GM19467 (cell line): ENCODE data around the gene KDM1A.
"Not testable (repeated sequence)": the region's sequence is repeated elsewhere in the genome, so short reads cannot be mapped to it uniquely, and the experiment has no call there.

Experiments
- ATAC-seq: cut with Tn5 transposase; IDR thresholded peaks from one replicate; pipeline ENCODE4 v1.9.1; 2021; ENCODE audit warnings: mild to moderate bottlenecking, moderate library complexity; ENCODE audit not compliant: unreplicated experiment

Gene KDM1A

DNA sequence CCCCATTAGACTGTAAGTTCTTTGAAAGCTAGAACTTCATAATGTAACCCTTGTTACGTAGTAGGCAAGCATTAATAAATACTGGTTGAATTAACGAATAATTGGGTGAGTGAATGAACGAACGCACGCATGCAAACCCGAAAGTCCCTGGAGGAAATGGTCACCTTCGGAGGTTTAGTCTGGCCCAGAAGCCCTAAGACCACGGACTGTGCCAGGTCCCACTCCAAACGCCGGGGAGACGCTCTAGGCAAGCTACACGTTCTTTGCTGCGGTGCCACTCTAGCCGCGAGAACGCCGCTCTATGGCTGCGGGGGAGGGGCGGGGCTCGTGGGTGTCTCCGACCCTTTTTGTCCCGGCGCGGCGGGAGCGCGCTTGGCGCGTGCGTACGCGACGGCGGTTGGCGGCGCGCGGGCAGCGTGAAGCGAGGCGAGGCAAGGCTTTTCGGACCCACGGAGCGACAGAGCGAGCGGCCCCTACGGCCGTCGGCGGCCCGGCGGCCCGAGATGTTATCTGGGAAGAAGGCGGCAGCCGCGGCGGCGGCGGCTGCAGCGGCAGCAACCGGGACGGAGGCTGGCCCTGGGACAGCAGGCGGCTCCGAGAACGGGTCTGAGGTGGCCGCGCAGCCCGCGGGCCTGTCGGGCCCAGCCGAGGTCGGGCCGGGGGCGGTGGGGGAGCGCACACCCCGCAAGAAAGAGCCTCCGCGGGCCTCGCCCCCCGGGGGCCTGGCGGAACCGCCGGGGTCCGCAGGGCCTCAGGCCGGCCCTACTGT is at the start of gene KDM1A:
Gene KDM1A (plus strand): TSS at position 375 of the 769 bp plus-strand sequence. CDS start 129 bp downstream, at position 504.
- ATAC-seq, result peak; percentile 92

- no peak for ATAC-seq
Observed at GRCh38 chr1:22970096-22970495, 49.2 kb upstream of the KDM1A start.

DNA sequence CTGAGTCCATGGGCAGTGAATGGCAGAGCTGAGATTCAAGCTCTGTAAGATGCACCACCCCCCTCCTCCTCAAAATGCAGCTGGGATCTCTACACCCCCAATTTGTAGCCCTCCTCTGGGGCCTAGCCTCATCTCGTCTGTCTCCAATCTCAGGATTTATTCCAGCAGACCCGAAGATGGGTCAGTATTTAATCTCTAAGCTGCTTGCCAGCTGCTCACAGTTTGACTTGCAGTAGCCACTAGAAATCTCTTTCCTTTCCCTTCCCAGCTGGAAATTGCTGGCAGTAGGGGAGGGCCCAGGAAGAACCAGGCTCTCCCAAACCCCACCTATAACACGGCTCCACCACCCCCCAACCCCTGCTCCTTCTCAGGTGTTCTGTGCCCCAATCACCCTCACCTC is 48.1 kb upstream of the KDM1A start:
- ATAC-seq, result no peak

- ATAC-seq, result no peak
Observed at GRCh38 chr1:22971611-22972405, 47.5 kb upstream of the KDM1A start.

- ATAC-seq, result no peak
Observed at GRCh38 chr1:22972760-22973159, 46.5 kb upstream of the KDM1A start, which contains the start of gene LACTBL1. TSS of gene LACTBL1 (minus strand) at chr1:22972866. CDS start at chr1:22972316, 550 bp downstream.

GRCh38 chr1:22975694-22976093 is 43.6 kb upstream of the KDM1A start:
- ATAC-seq, result no peak

DNA sequence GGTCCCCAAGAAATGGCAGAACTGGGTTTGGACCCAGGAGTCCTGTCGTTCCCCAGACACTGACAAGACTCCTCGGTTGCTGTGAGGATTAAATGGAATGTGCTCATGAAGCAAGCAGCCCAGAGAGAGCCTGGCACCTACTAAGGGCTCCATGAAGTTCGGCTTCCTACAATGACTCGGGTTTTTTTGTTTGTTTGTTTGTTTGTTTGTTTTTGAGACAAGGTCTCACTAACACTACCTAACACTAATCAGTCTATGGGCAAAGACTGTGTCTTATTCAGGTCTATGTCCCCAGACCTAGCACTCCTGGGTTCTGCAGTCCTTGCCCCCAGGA is 43.2 kb upstream of the KDM1A start:
- ATAC-seq, result no peak

- ATAC-seq, result peak; percentile 58
Observed at GRCh38 chr1:22976461-22977243, 42.6 kb upstream of the KDM1A start.

DNA sequence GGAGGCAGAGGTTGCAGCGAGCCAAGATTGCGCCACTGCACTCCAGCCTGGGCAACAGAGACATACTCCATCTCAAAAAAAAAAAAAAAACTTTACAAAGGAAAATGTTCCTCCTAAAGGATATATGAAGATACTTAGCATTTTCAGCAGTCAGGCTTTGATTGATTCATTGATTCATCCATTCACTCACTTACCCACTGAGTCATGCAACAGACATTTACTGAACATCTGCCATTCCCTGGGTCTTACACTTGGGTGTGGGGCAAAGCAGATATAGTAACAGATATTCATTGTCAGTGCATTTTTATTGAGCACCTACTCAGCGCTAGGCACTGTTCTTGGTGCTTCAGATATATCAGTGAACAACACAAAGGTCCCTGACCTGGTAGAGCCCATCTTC is 41.0 kb upstream of the KDM1A start:
- ATAC-seq, result no peak

DNA sequence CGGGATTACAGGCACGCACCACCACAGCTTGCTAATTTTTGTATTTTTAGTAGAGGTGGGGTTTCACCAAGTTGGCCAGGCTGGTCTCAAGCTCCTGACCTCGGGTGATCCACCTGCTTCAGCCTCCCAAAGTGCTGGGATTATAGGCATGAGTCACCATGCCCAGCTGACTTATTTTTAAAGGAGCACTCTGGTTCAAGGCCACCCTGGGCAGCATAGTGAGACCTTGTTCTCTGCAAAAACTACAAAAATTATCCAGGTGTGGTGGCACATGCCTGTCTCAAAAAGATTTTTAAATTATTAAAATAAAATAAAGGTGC is 38.8 kb upstream of the KDM1A start:
- not testable (repeated sequence) for ATAC-seq

GRCh38 chr1:22983944-22984343 is 35.3 kb upstream of the KDM1A start:
- no peak for ATAC-seq

- ATAC-seq, result not testable (repeated sequence)
Observed at GRCh38 chr1:22992384-22992783, 26.9 kb upstream of the KDM1A start.

GRCh38 chr1:22993220-22993795 is 26.0 kb upstream of the KDM1A start:
- not testable (repeated sequence) for ATAC-seq

DNA sequence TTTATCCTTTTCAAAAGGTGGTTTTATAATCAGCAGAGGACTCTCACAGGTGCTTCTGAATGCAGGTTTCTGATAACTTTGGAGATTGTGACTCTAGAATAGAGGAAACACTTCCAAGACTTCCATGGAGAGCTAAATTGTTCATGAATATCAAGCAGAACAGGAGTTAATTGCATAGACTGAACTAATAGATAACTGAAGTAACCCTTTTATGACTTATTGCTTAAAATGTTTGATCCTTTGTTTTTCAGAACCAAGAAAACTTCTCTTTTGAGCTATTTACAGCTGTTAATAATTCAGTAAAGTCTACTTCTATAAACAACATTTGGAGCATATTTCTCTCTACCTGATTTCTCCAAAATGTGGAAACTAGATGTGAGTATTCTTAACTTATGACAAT is 23.5 kb upstream of the KDM1A start:
- ATAC-seq, result no peak

- not testable (repeated sequence) for ATAC-seq
Observed at GRCh38 chr1:22997528-22997927, 21.7 kb upstream of the KDM1A start.

DNA sequence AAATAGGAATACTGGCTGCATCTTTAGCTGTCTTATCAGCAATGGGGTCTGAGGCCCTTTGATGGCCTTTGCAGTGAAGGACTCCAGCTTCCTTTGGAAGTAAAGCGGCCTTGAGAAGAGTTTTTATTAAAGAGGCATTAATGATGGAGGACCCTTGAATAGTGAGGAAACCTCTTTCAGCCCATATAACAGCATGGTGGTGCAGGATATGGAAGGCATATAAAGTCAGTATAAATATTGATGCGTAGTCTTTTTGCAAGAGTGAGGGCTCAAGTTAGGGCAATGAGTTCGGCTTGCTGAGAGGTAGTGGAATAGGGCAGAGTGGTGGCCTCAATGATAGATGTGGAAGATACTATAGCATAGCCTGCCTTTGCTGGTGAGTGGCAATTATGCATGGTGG is 19.1 kb upstream of the KDM1A start:
- not testable (repeated sequence) for ATAC-seq

DNA sequence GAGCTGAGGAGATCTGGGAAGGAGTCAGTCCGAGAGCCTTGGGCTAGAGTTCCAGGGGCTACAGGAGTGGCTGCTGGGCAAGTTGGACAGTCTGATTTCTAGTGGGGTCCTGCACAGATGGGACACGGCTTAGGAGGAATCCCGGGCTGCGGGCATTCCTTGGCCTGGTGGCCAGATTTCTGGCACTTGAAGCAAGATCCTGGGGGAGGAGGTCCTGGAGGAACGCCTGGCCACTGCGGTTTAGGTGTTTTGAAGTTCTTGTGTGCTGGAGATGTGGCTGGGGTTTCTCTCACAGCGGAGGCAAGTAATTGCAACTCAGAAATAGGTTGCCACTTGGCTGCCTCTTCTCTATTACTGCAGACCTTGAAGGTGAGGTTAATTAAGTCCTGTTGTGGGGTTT is 17.1 kb upstream of the KDM1A start:
- ATAC-seq, result not testable (repeated sequence)

DNA sequence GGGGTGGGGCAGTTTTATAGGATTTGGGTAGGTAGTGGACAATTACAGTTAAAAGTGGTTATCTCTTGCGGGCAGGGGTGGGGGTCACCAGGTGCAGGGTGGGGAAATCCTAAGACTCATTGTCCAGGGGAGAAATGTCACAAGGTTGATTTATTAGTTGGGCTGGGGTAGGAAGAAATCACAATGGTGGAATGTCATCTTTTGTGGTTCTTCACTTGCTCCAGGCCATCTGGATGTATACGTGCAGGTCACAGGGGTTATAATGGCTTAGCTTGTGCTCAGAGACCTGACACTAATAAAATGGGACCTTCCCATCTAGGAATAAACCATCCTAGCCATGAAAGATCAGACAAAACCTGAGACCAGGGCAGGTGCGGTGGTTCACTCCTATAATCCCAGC is 15.2 kb upstream of the KDM1A start:
- no peak for ATAC-seq

GRCh38 chr1:23004769-23005168 is 14.5 kb upstream of the KDM1A start:
- not testable (repeated sequence) for ATAC-seq

DNA sequence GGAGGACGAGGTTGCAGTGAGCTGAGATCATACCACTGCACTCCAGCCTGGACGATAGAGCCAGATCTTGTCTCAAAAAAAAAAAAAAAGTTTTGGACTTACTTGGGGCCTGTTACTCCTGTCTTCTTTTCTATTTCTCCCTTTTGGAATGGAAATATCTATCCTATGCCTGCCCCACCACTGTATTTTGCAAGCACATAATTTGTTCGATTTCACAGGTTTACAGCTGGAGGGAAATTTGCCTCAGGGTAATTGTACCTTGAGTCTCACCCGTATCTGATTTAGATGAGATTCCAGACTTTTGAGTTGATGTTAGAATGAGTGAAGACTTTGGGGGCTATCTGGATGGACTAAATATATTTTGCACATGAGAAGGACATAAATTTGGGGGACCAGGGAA is 12.2 kb upstream of the KDM1A start:
- ATAC-seq, result no peak

GRCh38 chr1:23008901-23009300 is 10.4 kb upstream of the KDM1A start:
- ATAC-seq, result no peak
